Stimulated activated CD8-positive, alpha-beta memory T cell treated with anti-CD3 and anti-CD28 coated beads, Interleukin-15, amount 100 ng/mL, for 24 hours (primary cell): ENCODE measurements around the gene GLB1L2.

Experiments
- DNase-seq: peaks from one replicate; pipeline ENCODE4 v3.0.0-alpha.2; 2020; ENCODE audit warnings: low read depth

Gene GLB1L2

DNA sequence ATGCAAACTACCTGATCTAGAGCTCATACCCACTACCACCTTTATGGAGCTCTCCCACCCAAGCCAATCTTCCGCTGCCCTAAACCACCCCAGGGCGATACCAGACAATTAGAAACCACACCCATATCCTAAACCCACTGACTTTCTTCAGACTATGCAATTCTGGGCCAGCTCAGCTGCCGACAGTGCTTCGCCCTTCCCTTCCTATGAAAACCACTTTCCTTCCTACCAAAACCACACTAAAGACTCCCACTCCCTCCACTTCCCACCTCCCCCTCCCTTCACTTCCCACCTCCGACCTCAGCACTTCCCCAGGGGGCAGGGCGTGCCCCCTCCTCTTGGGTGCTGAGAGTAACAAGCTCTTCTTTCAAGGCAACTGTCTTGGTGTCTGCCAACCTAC is 55.2 kb downstream of the GLB1L2 start:
- no peak for DNase-seq

DNA sequence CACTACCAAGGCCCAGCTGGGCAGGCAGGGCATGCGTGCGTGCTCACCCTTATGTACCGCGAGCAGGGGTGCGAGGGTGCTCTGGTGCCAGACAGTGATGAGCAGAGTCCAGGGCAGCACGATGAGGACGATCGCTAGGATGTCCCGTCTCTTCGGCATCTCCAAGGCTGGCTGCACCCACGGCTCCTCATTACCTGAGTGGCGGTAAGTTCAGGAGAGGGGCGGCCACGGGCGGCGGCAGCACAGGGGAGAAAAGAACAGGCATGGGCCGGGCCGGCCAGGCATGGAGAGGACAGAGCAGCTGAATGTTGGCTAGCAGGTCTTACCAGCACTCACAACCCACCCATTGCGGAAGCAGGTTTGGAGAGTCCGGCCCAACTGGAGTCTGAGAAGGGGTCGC is 55.7 kb downstream of the GLB1L2 start:
- DNase-seq = no peak

DNA sequence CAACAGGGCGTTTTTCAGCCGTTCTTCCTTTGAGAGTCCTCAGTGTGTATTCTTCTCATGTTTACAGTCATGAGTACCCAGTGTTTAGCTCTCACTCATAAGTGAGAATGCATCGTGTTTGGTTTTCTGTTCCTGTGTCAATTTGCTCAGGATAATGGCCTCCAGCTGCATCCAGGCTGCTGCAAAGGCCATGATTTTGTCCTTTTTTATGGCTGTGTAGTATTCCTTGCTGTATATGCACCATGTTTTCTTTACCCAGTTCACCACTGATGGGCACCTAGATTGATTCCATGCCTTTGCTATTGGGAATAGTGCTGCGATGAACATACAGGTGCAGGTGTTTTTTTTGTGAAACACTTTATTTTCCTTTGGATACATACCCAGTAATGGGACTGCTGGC is 56.8 kb downstream of the GLB1L2 start:
- DNase-seq = no peak

DNA sequence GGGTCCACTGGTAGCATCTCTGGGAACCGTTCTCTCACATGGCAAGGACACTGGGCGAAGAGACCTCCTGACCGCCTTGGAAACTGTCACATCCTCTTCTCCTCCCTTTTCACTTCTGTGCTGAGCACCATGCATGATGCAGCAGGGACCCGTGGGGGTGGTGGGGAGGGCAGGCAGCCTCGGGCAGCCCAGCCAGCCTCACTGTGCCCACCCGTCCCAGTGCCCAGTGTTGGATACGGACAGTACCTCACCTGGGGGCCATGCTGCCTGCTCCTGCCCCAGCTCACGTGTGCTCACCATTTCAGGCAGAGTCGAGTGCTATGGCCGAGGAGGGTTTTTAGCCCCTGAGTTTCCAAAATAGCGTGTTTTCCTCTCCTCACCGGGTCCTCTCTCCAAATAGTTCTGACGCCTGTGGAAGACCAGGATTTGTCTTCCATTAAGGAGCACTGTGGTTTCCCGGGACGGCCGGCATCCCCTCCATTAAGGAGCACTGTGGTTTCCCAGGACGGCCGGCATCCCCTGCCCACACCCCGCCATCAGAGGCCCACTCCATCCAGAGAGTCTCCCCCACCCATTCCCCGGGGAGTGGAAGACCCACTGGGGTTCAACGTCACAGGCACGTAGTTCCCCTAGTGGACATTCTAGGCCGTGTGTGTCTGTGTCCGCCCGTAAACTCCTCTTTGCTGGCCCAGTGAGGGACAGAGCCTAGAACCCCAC is 57.8 kb downstream of the GLB1L2 start:
- no peak for DNase-seq

DNA sequence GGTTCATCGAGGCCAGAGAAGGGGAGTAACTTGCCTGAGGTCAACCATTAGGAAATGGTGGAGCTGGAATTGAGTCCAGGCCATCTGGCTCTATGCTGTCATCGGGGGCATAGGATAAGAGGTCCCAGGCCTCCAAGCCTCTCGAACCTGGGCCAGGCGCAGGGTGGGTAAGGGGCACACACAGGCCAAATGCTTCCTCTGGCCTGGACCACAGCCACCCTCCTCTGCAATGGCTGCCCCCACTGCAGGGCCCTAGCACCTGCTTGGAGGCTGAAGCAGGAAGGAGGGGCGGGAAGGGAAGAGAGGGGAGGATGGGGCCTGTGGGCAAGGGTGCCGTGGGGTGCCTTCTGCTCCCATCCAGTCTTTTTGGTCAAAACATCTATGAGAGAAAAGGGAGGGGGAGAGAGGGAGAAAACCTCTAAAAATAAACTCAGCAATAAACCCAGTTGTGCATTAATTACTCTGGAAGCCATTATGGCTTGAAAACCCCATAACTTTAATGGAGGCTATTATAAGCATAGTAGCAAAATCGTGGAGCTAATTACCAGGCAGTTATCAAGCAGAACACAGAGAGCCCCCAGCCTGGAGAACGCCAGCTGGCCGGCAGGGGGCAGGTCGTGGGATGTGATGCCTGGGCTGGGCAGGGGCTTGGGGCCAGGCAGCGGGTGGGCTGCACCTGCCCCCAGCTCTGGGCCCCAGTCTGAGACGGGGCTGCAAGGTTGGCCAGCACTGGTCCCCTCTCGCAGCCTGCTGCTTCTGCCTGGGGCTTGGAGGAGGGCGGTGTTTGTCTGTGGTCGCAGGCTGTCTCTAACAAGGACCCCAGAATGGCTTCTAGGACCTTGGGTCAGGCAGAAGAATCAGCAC is 59.1 kb downstream of the GLB1L2 start:
- DNase-seq = no peak

DNA sequence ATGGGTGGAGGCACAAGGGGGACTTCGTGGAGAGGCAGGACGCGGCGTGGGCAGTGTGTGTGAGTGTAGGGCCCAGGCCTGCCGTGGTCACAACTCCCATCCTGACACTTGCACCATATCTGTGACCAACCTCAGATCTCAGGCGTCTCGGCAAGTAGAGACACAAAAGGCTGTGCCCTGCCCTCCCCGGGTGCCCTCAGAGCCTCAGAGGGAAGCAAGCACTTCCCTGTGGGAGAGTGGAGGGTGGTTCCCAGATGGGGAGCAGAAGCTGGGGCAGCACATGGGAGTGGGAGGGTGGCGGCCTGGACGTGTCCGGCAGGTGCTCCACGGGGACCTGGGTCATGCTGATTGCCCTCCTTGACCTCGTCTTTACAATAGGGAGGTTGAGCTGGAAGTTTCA is 59.9 kb downstream of the GLB1L2 start:
- no peak for DNase-seq

DNA sequence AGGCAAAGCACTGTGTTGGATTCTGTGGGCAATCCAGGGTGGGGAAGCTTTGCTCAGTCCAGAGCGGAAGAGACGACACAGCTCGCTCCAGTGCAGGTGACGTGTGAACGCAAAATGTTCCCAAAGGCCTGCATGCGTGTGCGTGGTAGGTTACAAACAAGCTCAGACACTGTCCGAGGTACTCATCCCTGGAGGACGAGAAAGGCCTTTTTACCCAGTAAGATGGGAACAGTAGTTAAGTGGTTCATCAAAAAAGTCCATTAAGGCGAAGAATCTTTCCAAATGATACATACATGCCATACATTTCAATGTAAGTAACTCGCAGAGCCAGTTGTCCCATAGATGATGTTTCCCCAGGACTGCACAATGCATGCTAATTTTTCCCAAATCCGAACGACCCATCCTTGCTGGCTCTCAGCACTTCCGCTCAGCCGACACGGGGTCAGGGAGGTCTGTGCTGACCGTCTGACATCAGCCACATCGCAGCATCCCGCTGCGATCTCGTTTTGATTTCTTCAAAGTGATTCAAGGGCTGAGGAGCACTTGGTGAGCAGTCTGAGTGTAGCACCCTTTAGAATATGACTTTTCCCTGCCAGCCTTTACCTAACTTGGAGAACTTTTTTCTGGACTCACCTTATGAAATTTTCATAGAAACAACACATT is 61.3 kb downstream of the GLB1L2 start:
- no peak for DNase-seq

DNA sequence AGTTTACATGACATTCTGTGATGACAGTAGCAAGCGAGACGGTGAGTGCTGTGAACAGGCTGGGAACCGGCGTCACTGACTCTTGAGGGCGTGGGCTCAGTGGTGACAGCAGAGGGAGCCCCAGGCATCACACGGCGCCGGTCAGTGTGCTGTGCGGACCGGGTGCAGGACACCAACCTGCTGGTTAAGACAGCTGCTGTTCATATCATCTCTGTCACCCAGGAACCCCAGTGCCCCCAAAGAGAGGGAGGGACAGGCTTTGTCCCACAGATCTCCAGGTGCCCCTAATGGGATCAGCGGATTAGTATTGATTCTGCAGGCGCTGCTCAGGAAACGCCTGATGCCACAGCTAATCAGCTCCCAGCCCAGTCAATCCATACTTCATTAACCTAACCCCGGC is 61.9 kb downstream of the GLB1L2 start:
- DNase-seq = no peak

DNA sequence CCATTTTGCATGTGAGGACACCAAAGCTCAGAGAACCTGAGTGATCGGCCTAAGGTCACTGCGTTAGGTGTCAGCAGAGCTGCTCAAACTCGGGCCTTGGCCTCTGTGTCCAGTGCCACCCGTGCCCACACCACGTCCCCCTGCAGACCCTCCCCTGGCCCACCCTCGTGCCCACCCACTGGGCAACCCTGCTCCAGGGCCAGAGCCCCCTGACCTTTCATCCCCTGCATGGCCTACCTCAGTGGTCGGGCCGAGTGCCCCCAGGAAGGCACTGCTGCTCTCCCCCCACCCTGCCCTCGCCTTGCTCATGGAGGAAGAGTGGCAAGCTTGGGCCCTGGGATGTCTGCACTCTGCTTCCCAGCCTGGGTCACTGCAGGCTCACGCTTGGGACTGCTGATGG is 62.5 kb downstream of the GLB1L2 start:
- DNase-seq = no peak

DNA sequence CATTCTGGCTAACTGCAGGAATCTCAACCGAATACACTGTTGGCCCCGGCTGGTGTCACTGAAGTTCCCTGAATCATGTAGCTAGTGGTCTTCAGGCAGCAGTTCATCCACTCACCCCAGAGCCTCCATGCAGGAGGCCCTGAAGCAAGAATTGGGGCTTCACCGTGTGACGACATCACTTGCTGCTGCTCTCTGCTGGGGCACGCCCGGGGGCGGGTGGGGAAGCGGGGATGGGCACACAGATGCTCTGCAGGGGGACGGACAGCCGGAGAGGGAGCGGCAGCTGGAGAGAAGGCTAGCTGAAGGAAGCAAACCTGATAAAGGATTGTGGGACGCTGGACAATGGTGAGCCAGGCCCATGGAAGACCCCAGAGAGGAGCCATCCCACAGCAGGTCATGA is 63.2 kb downstream of the GLB1L2 start:
- no peak for DNase-seq

DNA sequence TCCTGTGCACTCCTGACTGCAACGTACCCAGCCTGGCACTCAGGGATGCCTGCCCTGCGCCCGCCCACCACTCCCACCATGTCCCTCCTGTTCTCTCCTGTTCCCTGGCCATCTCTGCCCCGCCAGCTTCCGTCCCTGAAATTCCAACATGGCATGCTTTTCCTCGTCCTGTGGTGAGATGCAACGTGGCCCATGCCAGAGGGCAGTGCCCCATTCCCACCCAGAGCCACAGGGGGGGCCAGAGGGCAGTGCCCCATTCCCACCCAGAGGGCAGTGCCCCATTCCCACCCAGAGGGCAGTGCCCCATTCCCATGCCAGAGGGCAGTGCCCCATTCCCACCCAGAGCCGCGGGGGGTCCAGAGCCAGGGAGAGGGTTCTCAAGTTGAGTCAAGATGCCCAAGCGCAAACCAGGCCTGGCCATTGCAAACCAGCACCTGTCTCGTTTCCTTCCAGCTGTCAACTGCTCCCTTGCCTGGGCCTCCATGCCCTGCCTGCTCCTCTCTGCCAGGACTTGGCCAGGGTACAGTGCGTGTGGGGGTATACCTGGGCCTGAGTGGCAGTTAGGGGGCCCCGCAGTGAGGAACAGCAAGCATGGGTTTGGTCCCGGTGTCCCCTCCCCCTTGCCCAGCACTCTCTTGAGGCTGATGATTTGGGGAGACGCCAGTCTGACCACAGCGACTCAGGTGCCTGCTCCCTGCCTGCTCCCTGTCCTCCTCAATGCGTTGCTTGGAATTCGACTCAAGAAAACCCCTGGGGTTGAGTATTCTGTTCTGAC is 65.7 kb downstream of the GLB1L2 start:
- DNase-seq = no peak

DNA sequence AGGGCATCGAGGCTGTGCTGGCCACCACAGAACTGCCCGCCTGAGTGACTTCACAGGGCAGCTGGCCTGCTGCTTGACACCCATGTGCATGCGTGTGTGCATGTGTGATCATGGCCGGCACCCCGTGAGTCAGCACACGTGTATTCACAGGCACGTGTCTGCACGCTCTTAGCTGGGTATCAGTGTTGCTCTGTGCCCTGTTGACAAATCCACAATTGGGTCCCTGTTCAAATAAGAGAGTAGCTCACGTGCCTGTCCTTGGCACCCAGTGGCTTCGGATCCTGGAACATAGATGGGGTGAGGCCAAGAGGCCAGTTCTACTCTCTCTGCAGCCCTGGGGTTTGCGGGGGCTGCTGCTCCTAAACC is 66.3 kb downstream of the GLB1L2 start:
- no peak for DNase-seq

DNA sequence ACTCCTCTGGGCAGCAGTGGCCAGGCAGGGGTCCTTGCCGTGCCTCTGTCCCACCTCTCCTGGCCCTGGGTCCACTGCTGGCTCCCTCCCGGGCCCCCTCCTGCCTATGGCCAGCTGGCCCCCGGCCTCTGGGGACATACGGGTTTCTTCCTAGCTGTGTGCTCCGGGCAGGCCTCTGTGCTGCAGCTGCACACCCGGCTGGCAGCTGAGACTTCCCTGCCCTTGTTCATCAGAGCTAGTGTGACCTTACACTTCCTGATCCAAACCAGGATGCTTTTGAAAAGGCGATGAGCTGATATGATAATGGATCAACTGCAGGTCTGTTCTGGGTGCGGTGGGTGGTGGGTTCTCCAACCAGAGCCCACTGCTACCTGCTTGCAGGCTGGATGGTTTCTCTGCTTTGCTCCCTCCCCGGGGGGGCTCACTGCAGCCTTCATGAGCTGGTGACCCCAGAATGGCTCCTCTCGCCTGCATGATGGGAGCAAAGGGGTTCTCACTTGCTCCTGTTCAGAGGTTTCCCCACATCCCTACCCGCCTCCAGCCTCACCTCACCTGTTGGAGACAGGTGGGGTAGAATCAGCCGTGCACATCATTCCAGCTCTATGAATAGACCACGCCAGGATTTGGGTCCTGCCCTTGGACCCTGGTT is 67.0 kb downstream of the GLB1L2 start:
- no peak for DNase-seq

DNA sequence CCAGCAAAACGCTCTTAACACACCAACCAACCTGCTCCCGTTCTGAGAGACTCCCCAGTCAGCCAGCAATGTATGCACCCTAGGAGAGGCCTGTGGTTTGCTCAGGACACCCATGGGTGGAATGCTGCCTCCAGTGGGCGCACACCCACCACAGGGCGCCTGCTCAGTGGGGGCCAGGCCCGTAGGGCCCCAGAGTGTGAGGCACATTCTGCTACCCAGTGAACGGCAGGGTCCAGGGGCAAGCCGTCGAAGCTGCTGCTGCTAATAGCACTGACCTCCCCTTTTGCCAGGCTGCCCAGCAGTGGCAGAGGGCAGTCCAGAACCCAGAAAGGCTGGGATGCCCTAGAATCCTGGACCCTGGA is 67.5 kb downstream of the GLB1L2 start:
- DNase-seq = no peak

DNA sequence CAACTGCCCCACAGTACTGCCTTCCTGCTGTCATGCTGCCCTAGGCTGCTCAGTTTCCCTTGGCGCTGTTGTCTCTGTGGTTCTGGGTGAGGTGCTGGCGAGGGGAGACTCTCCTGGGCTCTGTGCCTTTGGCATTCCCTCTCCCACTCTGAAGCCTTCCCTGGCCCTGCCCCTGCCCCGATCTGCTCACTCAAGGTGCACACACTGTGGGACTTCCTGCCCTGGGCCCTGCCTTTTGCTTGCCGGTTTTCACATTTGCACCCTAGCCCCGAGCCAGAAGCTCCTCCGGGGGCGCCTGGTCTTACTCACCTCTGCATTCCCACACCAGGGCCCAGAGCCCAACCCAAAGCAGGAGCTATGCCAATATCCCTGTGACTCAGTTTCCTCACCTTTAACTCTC is 68.2 kb downstream of the GLB1L2 start:
- DNase-seq = no peak

DNA sequence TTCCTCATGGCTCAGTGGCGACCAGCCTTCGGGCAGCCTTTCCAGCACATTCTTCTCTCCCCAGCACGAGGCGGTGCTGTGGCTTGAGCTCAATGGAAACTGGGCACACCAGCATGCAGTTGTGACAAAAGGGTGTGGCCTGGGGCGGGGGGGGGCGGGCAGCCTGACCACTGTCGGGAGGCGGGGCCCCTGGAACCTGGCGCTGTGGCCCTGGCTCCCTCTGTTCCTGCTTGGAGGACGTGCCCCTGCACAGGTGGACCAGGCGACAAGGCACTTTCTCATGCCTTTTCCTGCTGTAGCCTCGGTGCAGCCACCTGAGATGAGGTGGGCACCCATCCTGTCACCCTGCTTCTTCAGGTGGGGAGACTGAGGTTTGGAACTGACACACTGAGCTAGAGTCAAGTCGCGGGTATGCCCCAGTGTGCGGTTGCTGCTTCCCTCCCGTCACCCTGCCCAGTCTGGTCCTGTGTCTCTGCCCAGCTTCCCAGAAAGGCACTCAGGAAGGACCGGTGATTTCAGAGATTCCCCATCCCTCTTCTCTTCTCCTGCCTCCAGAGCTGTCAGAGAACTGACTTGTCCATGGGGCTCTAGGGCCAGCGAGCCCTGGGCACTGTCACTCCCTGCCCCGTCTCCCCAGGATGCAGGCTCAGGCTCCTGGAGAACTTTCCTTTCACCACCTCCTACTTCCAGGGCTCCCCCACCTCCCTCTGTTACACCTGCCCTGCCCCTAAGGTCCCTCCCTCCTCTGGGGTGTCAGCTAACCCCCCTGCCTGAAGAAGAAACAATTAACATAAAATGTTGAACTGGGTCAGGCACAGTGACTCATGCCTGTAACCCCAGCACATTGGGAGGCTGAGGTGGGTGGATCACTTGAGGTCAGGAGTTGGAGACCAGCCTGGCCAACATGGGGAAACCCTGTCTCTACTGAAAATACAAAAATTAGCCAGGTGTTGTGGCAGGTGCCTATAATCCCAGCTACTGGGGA is 70.3 kb downstream of the GLB1L2 start:
- DNase-seq = no peak

DNA sequence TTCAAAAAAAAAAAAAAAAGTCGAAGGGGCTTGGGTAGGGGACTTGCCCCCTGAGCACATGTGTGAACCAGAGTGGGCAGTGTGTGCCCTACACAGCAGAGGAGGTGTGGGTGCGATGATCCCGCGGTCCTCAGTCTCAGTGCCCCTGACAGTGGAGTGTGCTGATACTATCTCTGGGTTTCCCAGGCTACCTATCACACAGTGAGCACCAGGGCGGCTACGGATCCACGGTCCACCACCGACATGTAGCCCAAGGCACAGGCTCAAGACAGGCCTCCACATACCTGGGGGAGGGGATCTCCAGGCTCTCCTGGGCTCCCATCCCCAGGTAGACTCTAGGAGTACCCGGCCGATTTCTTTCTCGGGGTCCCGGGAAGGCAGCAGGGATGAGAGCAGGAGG is 71.1 kb downstream of the GLB1L2 start:
- no peak for DNase-seq

DNA sequence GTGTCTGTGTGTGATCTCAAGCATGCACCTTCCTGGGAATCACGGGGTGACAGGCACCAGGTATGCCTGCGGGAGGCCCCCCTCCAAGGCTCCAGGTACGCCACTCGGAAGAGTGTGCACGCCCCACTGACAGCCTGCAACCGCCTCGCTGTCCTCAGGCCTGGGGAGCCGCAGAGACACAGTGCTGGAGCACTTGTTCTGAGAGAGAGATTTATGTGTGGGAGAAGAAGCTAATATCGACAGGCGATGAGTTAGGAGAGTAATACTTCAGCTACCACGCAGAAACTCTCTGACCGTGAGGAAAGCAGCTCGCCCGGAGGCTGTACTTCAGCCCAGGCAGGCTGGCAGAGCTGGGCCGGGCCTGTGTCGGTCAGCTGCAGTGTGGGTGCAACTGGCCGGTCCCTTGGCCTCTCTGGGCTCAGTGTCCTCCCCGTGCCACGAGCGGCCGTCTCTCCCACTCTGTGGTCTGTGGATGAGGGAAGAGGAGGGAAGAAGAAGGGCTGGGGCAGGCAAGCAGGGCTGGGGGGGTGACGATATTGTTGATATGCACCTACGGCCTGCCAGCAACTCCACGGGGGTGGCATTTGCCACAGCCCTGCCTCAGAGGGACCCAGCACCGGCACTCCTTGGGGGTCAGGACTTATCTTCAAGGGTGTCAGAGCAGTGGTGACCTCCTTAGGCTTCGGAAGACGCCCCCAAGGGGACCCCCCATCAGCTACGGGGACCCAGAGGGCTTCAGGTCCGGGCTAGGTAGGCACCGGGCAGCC is 73.0 kb downstream of the GLB1L2 start:
- no peak for DNase-seq

DNA sequence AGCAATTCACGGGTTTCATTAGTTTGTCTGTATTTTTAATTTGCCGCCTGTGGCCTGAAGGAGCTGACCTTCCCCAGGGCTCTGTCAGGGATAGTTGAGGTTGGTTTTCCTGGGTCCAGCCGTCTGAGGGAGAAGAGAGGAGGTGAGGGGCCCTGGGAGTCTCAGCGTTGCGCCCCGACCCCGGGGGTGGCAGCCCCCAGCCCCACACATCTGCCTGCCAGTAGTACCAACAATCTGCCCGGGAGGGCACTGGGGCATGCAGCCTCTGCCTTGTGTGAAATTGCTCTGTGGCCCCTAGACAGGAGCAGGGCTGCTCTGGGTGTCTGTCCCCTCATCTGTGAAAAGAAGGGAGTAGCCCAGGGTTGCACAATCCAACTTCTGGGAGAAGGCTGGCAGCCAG is 73.6 kb downstream of the GLB1L2 start:
- DNase-seq = no peak

DNA sequence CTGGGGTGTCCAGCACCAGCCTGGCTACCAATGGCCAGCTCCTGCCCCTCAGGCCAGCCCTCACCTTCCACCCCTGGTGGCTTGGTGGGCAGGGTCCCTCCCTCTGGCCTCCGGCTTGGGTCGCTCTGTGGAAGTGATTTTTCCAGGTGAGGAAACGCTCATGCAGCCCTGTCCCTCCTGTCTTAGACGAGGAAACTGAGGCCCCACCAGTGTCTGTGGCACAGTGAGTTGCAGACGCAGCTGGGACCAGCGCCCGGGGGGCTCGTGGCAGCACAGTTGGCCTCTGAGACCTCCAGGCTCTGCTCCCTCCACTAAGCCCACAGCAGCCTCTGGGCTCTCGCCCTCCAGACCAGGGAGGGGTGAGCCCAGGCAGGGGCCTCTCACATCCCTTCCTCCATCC is 74.1 kb downstream of the GLB1L2 start:
- no peak for DNase-seq
